Measurements from ENCODE around the gene CCDC85C.

CCDC85C gene

GRCh38 chr14:99603471-99604277, at the start of gene CCDC85C:
Gene CCDC85C, minus strand, starts transcription at chr14:99604207. Its CDS starts 248 bp downstream, at chr14:99603959.
- Histone ChIP-seq H3K9ac (ENCODE audit: low read length) (peak within 1 kb of the TSS; percentile 97), H3K9me3 (ENCODE audit: insufficient read depth, low read length) (no peaks in the 10 kb centered on the region), H3K27me3 (ENCODE audit: low read depth, low read length) (no peaks in the 10 kb centered on the region), H3K36me3 (replicated peaks; ENCODE audit: low read depth, low read length) (no peaks in the 10 kb centered on the region), H3K4me2 (ENCODE audit: low read length) (peak within 1 kb of the TSS; percentile 90), H3K4me1 (ENCODE audit: low read length) (peaks cover 8% of the 10 kb centered on the region), H4K20me1 (ENCODE audit: insufficient read depth, low read length) (no peaks in the 10 kb centered on the region), H3K79me2 (ENCODE audit: low read length) (no peaks in the 10 kb centered on the region), H3K27ac (ENCODE audit: low read length) (peak within 1 kb of the TSS; percentile 71), H2AFZ (ENCODE audit: low read depth, low read length) (peak within 1 kb of the TSS; percentile 65), H3K4me3 (ENCODE audit: low read length) (peak within 1 kb of the TSS; percentile 95)
- no peak for TF ChIP-seq CTCF (IDR thresholded peaks at IDR 0.05; ENCODE audit: low read depth, low read length)
- no peak for TF ChIP-seq EZH2phosphoT487 (IDR thresholded peaks at IDR 0.05; ENCODE audit: low read depth)

DNA sequence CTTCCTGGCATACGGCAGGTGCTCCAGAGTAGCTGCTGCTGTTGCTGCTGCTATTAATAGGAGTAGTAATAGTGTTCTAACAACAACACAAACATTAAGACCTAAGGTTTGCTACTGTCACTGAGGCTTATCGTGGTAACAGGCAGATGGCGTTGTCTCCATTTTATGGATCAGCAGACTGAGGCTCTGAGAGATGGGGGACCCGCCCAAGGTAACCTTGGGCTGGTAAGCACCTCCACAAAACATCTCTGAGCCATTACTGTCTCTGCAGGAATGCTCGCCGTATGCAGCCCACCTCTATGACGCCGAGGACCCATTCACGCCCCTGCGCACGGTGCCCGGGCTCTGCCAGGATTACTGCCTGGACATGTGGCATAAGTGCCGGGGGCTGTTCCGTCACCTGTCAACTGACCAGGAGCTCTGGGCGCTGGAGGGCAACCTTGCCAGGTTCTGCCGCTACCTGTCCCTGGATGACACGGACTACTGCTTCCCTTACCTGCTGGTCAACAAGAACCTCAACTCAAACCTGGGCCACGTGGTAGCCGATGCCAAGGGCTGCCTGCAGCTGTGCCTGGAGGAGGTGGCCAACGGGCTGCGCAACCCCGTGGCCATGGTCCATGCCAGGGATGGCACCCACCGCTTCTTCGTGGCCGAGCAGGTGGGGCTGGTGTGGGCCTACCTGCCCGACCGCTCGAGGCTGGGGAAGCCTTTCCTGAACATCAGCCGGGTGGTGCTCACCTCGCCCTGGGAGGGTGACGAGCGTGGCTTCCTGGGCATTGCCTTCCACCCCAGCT, 48.1 kb upstream of the CCDC85C start:
- H3K9ac ChIP-seq (ENCODE audit: low read length) = no peak overlapping the region
- no peaks in the 10 kb centered on the region for H3K9me3 ChIP-seq (ENCODE audit: insufficient read depth, low read length)
- no peaks in the 10 kb centered on the region for H3K79me2 ChIP-seq (ENCODE audit: low read length)
- H3K4me2 ChIP-seq (ENCODE audit: low read length) = no peak overlapping the region
- H3K4me3 ChIP-seq (ENCODE audit: low read length) = no peak overlapping the region
- no peaks in the 10 kb centered on the region for H3K36me3 ChIP-seq (replicated peaks; ENCODE audit: low read depth, low read length)
- H4K20me1 ChIP-seq (ENCODE audit: insufficient read depth, low read length) = no peaks in the 10 kb centered on the region
- no peak overlapping the region for H2AFZ ChIP-seq (ENCODE audit: low read depth, low read length)
- H3K4me1 ChIP-seq (ENCODE audit: low read length) = peaks cover 15% of the 10 kb centered on the region
- TF ChIP-seq CTCF (IDR thresholded peaks at IDR 0.05; ENCODE audit: low read depth, low read length) (0 out of 2 replicates have a peak, but pooled peaks have one; percentile 12), EZH2phosphoT487 (IDR thresholded peaks at IDR 0.05; ENCODE audit: low read depth) (no peak)
- H3K27me3 ChIP-seq (ENCODE audit: low read depth, low read length) = no peaks in the 10 kb centered on the region; the same call in none of the 2 replicates
- H3K27ac ChIP-seq (ENCODE audit: low read length) = no peak overlapping the region

GRCh38 chr14:99650189-99650588, 46.2 kb upstream of the CCDC85C start:
- no peak overlapping the region for H2AFZ ChIP-seq (ENCODE audit: low read depth, low read length)
- H3K27me3 ChIP-seq (ENCODE audit: low read depth, low read length) = no peaks in the 10 kb centered on the region
- H3K4me2 ChIP-seq (ENCODE audit: low read length) = no peak overlapping the region
- H3K9ac ChIP-seq (ENCODE audit: low read length) = no peak overlapping the region
- no peaks in the 10 kb centered on the region for H3K36me3 ChIP-seq (replicated peaks; ENCODE audit: low read depth, low read length)
- no peaks in the 10 kb centered on the region for H3K9me3 ChIP-seq (ENCODE audit: insufficient read depth, low read length)
- H3K79me2 ChIP-seq (ENCODE audit: low read length) = no peaks in the 10 kb centered on the region
- no peak overlapping the region for H3K4me3 ChIP-seq (ENCODE audit: low read length)
- no peak overlapping the region for H3K27ac ChIP-seq (ENCODE audit: low read length)
- TF ChIP-seq CTCF (IDR thresholded peaks at IDR 0.05; ENCODE audit: low read depth, low read length) (no peak), EZH2phosphoT487 (IDR thresholded peaks at IDR 0.05; ENCODE audit: low read depth) (no peak)
- H3K4me1 ChIP-seq (ENCODE audit: low read length) = peaks cover 15% of the 10 kb centered on the region
- H4K20me1 ChIP-seq (ENCODE audit: insufficient read depth, low read length) = no peaks in the 10 kb centered on the region

DNA sequence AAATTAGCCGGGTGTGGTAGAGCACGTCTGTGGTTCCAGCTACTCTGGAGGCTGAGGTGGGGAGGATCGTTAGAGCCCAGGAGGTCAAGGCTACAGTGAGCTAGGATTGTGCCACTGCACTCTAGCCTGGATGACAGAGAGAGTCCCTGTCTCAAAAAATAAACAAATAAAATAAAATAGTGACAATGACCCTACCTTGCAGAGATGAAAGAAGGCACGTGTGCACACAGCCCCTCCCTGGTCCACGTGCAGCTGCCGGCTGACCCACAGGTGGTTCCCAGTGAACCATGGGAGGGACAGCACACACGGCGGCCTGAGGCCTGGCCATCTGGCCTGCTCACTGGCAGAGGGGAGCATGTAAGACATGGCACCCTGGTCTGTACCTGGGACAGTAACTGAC, 45.6 kb upstream of the CCDC85C start:
- Histone ChIP-seq H3K36me3 (replicated peaks; ENCODE audit: low read depth, low read length) (no peaks in the 10 kb centered on the region), H3K4me1 (ENCODE audit: low read length) (peaks cover 15% of the 10 kb centered on the region), H3K27ac (ENCODE audit: low read length) (no peak overlapping the region), H3K4me3 (ENCODE audit: low read length) (no peak overlapping the region), H4K20me1 (ENCODE audit: insufficient read depth, low read length) (no peaks in the 10 kb centered on the region), H3K27me3 (ENCODE audit: low read depth, low read length) (no peaks in the 10 kb centered on the region), H3K4me2 (ENCODE audit: low read length) (0 out of 2 replicates have a peak overlapping the region, but pooled peaks have one; percentile 28), H3K9me3 (ENCODE audit: insufficient read depth, low read length) (no peaks in the 10 kb centered on the region), H3K79me2 (ENCODE audit: low read length) (no peaks in the 10 kb centered on the region), H3K9ac (ENCODE audit: low read length) (no peak overlapping the region), H2AFZ (ENCODE audit: low read depth, low read length) (no peak overlapping the region)
- TF ChIP-seq EZH2phosphoT487 (IDR thresholded peaks at IDR 0.05; ENCODE audit: low read depth) (no peak), CTCF (IDR thresholded peaks at IDR 0.05; ENCODE audit: low read depth, low read length) (no peak)
